K562 (cell line): ENCODE measurements around the gene ATAD3B. TPM values are rescaled to one million over a fixed set of nuclear protein-coding genes. Genes with fewer than 3 reads are reported as not detected.

ENCODE experiments used
- ARID1B ChIP-seq: fragments of 450-650 bp; IDR thresholded peaks from 2 replicates; pipeline ENCODE4 v1.6.1; 2016; ENCODE audit warnings: antibody characterized with exemption, mild to moderate bottlenecking, inconsistent platforms
- DDX20 ChIP-seq: fragments of 450-650 bp; IDR thresholded peaks from 2 replicates; pipeline ENCODE4 v1.6.1; 2016; ENCODE audit warnings: missing genetic modification characterization, low read depth, mild to moderate bottlenecking, missing compliant biosample characterization, moderate library complexity
- EP400 ChIP-seq: fragments of 450-650 bp; IDR thresholded peaks from 2 replicates; pipeline ENCODE4 v1.6.1; 2017; ENCODE audit warnings: antibody characterized with exemption, mild to moderate bottlenecking, moderate library complexity
- GATA2 ChIP-seq: sonication (generic); formaldehyde crosslinking; IDR thresholded peaks from 2 replicates; pipeline ENCODE4 v1.4.0; 2020; ENCODE audit warnings: mild to moderate bottlenecking, missing genetic modification reagents
- KDM1A ChIP-seq, 2 experiments: fragments of 450-650 bp; IDR thresholded peaks; 2 replicates each; pipeline ENCODE4 v1.6.1; 2016; ENCODE audit warnings: mild to moderate bottlenecking in 2 of 2
- KDM4B ChIP-seq, 2 experiments: fragments of 450-650 bp in 1 of 2; sonication (generic) in 1 of 2; IDR thresholded peaks; 2 replicates each; pipeline ENCODE4 v1.6.1; 2016 to 2017; ENCODE audit warnings: borderline replicate concordance in 2 of 2, antibody characterized with exemption in 1 of 2, low read depth in 1 of 2, mild to moderate bottlenecking in 1 of 2
- KDM5B ChIP-seq: fragments of 200-600 bp; sonication (generic); IDR thresholded peaks from 2 replicates; pipeline ENCODE4 v1.6.1; 2012; ENCODE audit warnings: low read depth, mild to moderate bottlenecking, moderate library complexity, low read length, control low read depth, inconsistent platforms; ENCODE audit not compliant: insufficient replicate concordance
- KLF1 ChIP-seq: fragments of 450-650 bp; IDR thresholded peaks from 2 replicates; pipeline ENCODE4 v1.6.1; 2016; ENCODE audit warnings: missing genetic modification characterization, missing compliant biosample characterization
- LEF1 ChIP-seq: fragments of 450-650 bp; IDR thresholded peaks from 2 replicates; pipeline ENCODE4 v1.6.1; 2016; ENCODE audit warnings: mild to moderate bottlenecking
- RBM39 ChIP-seq: fragments of 200-400 bp; formaldehyde crosslinking; optimal IDR thresholded peaks from 2 replicates; pipeline ENCODE3; 2018; ENCODE audit warnings: low read depth, low read length
- SMAD4 ChIP-seq: fragments of 250-450 bp; sonication (Bioruptor Pico); conservative IDR thresholded peaks from 2 replicates; pipeline ENCODE4 v1.8.0; 2021; ENCODE audit warnings: inconsistent platforms, mild to moderate bottlenecking, moderate library complexity
- SMARCB1 ChIP-seq: IDR thresholded peaks from 2 replicates; pipeline ENCODE4 v1.6.1; 2011; ENCODE audit warnings: improper control_type of control experiment, low read depth; ENCODE audit not compliant: insufficient read length
- SRF ChIP-seq, 2 experiments: fragments of 250-450, 450-650 bp in 1 of 2; sonication (Bioruptor Pico) in 1 of 2; sonication (generic) in 1 of 2; formaldehyde crosslinking; IDR thresholded peaks; 2 replicates each; pipeline versions ENCODE4 v1.5.0 to v1.5.1; 2020 to 2022; ENCODE audit warnings: mild to moderate bottlenecking in 1 of 2, missing genetic modification reagents in 1 of 2
- ZKSCAN1 ChIP-seq: fragments of 150-350 bp; IDR thresholded peaks from 2 replicates; pipeline ENCODE4 v1.6.1; 2016; ENCODE audit warnings: low read depth, low read length
- ZNF436 ChIP-seq: fragments of 250-450, 450-650 bp; sonication (Bioruptor Pico); formaldehyde crosslinking; IDR thresholded peaks from 2 replicates; pipeline ENCODE4 v1.7.0; 2020; ENCODE audit warnings: mild to moderate bottlenecking
- ZNF785 ChIP-seq: fragments of 250-450 bp; sonication (Bioruptor Pico); IDR thresholded peaks from 2 replicates; pipeline ENCODE4 v1.4.0; 2020; ENCODE audit warnings: mild to moderate bottlenecking
- ZNF79 ChIP-seq: fragments of 250-450 bp; sonication (Bioruptor Pico); IDR thresholded peaks from 2 replicates; pipeline ENCODE4 v1.4.0; 2020; ENCODE audit warnings: low read depth, mild to moderate bottlenecking, moderate library complexity
- polyA plus RNA-seq, 8 experiments: library from polyadenylated mRNA; depleted of rRNA in 4 of 8; stranded (reverse) in 5 of 8; unstranded in 3 of 8; fragments of >200 nt; fragmentation: Nextera tagmentation in 2 of 8; fragmentation: Illumina TruSeq in 1 of 8; extraction: Ambion mirVana in 2 of 8; extraction: Trizol in 1 of 8; gene quantifications; 2 replicates each; pipeline versions ENCODE4 v1.2.1 to v1.2.3, GENCODE V29; 2011 to 2014; ENCODE audit warnings: inconsistent platforms in 1 of 8, missing spikeins in 1 of 8
- total RNA-seq, 7 experiments: library from RNA; depleted of rRNA in 6 of 7; stranded (reverse); fragments of >200 nt in 6 of 7; fragmentation: Illumina TruSeq in 2 of 7; extraction: Trizol in 2 of 7; gene quantifications; 2 replicates each; pipeline versions ENCODE4 v1.2.1 to v1.2.3, GENCODE V29; 2011 to 2021; ENCODE audit warnings: low replicate concordance in 1 of 7
- TF ChIP-seq, protein P1 (sequence below): fragments of 250-450 bp; sonication (Bioruptor Pico); IDR thresholded peaks from 2 replicates; pipeline ENCODE4 v1.8.0; 2021; ENCODE audit warnings: moderate library complexity, mild to moderate bottlenecking, inconsistent platforms
- TF ChIP-seq, protein P2 (sequence below): fragments of 250-450 bp; sonication (Bioruptor Pico); IDR thresholded peaks from 2 replicates; pipeline ENCODE4 v1.8.0; 2022; ENCODE audit warnings: moderate library complexity, mild to moderate bottlenecking, inconsistent platforms
- TF ChIP-seq, protein P3 (sequence below): fragments of 250-450 bp; sonication (Bioruptor Pico); IDR thresholded peaks from 2 replicates; pipeline ENCODE4 v1.8.0; 2022; ENCODE audit warnings: inconsistent platforms
- TF ChIP-seq, protein P4 (sequence below): fragments of 450-650 bp; formaldehyde crosslinking; IDR thresholded peaks from 2 replicates; pipeline ENCODE4 v1.4.0; 2022; ENCODE audit warnings: mild to moderate bottlenecking, moderate library complexity
- TF ChIP-seq, protein P5 (sequence below): fragments of 250-450 bp; sonication (Bioruptor Pico); IDR thresholded peaks from 2 replicates; pipeline ENCODE4 v1.4.0; 2020; ENCODE audit warnings: borderline replicate concordance

The ATAD3B gene
- total and polyA plus RNA-seq, 9 of the 15 experiments (the other 6 are each of a cell fraction or from before 2014, with no cell fraction given): 0.07 to 113 (median 27.7) TPM

DNA sequence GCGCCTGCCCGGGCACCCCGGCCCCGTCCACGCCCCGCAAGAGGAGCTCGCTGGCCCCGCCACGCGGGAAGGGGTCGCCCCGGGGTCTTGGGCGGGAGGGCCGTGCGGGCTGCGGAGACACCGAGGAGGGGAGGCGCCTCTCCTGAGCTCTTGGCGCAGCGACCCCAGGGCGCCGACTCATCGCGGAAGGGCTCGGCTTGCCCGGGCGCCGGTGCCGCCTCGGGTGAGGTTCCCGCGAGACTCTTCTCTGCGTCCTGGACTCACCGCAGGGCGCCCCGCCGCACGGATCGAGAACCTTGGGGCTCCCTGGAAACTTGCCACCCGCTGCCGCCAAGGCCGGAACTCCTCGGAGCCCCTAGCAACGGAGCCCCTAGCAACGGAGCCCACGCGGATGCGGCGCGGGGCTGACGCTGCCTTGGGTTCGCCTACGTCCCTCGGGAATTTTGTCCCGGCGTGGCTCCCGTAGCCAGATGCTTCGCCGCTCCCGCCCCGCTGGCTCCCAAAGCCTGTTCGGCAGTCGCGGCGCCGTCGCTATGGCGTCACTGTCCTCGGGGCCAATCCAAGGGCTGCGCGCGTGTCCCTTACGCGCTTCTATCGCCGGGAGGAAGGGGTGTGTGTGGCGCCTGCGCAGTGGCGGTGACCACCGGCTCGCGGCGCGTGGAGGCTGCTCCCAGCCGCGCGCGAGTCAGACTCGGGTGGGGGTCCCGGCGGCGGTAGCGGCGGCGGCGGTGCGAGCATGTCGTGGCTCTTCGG, 40.1 kb downstream of the ATAD3B start, which contains the start of gene ATAD3A (continued):
- TF ChIP-seq ARID1B (peak; percentile 29; the same call in 1 of the 2 replicates), ZNF785 (CRISPR knock-in tag) (no peak), EP400 (peak; percentile 99), KDM4B (IDR thresholded peaks at IDR 0.05; ENCODE audit: borderline replicate concordance in 2 of 2, low read depth in 1 of 2) (peak in 1 of 2 experiments; percentile 57; a peak in 2 of 4 replicates), ZNF79 (CRISPR knock-in tag) (no peak), KDM5B (peak; percentile 30), SMAD4 (CRISPR knock-in tag) (0 out of 2 replicates have a peak, but pooled peaks have one; percentile 44), SRF (CRISPR knock-in tag; IDR thresholded peaks at IDR 0.05) (peak in 1 of 2 experiments; percentile 82; a peak in 2 of 4 replicates), KLF1 (peak; percentile 66; the same call in 1 of the 2 replicates), ZKSCAN1 (peak; percentile 49; the same call in 1 of the 2 replicates), DDX20 (tag) (no peak), RBM39 (no peak), GATA2 (CRISPR knock-in tag) (no peak), KDM1A (IDR thresholded peaks at IDR 0.05) (no peak), ZNF436 (no peak), SMARCB1 (no peak), LEF1 (no peak)
- TF ChIP-seq, protein P1, sequence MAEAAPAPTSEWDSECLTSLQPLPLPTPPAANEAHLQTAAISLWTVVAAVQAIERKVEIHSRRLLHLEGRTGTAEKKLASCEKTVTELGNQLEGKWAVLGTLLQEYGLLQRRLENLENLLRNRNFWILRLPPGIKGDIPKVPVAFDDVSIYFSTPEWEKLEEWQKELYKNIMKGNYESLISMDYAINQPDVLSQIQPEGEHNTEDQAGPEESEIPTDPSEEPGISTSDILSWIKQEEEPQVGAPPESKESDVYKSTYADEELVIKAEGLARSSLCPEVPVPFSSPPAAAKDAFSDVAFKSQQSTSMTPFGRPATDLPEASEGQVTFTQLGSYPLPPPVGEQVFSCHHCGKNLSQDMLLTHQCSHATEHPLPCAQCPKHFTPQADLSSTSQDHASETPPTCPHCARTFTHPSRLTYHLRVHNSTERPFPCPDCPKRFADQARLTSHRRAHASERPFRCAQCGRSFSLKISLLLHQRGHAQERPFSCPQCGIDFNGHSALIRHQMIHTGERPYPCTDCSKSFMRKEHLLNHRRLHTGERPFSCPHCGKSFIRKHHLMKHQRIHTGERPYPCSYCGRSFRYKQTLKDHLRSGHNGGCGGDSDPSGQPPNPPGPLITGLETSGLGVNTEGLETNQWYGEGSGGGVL (CRISPR knock-in tag): no peak
- TF ChIP-seq, protein P2, sequence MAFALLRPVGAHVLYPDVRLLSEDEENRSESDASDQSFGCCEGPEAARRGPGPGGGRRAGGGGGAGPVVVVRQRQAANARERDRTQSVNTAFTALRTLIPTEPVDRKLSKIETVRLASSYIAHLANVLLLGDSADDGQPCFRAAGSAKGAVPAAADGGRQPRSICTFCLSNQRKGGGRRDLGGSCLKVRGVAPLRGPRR: no peak
- TF ChIP-seq, protein P3, sequence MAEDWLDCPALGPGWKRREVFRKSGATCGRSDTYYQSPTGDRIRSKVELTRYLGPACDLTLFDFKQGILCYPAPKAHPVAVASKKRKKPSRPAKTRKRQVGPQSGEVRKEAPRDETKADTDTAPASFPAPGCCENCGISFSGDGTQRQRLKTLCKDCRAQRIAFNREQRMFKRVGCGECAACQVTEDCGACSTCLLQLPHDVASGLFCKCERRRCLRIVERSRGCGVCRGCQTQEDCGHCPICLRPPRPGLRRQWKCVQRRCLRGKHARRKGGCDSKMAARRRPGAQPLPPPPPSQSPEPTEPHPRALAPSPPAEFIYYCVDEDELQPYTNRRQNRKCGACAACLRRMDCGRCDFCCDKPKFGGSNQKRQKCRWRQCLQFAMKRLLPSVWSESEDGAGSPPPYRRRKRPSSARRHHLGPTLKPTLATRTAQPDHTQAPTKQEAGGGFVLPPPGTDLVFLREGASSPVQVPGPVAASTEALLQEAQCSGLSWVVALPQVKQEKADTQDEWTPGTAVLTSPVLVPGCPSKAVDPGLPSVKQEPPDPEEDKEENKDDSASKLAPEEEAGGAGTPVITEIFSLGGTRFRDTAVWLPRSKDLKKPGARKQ (CRISPR knock-in tag): no peak
- TF ChIP-seq, protein P4, sequence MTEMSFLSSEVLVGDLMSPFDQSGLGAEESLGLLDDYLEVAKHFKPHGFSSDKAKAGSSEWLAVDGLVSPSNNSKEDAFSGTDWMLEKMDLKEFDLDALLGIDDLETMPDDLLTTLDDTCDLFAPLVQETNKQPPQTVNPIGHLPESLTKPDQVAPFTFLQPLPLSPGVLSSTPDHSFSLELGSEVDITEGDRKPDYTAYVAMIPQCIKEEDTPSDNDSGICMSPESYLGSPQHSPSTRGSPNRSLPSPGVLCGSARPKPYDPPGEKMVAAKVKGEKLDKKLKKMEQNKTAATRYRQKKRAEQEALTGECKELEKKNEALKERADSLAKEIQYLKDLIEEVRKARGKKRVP: no peak
- TF ChIP-seq, protein P5, sequence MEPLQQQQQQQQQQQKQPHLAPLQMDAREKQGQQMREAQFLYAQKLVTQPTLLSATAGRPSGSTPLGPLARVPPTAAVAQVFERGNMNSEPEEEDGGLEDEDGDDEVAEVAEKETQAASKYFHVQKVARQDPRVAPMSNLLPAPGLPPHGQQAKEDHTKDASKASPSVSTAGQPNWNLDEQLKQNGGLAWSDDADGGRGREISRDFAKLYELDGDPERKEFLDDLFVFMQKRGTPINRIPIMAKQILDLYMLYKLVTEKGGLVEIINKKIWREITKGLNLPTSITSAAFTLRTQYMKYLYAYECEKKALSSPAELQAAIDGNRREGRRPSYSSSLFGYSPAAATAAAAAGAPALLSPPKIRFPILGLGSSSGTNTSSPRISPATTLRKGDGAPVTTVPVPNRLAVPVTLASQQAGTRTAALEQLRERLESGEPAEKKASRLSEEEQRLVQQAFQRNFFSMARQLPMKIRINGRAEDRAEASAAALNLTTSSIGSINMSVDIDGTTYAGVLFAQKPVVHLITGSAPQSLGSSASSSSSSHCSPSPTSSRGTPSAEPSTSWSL (CRISPR knock-in tag): no peak
